Neutrophil (primary cell): ENCODE data around the gene MAP2K1.

Experiments used
- H3K27ac ChIP-seq: fragments of 200-600 bp; sonication (generic); 2 replicates; pipeline ENCODE4 v1.5.1; 2016; ENCODE audit warnings: mild to moderate bottlenecking, moderate library complexity
- H3K27me3 ChIP-seq: fragments of 200-600 bp; sonication (generic); 2 replicates; pipeline ENCODE4 v1.6.0; 2016; ENCODE audit warnings: mild to moderate bottlenecking
- H3K36me3 ChIP-seq: fragments of 200-600 bp; sonication (generic); 2 replicates; pipeline ENCODE4 v1.5.1; 2017
- H3K4me1 ChIP-seq, 2 experiments: fragments of 200-600 bp in 1 of 2; sonication (generic) in 1 of 2; 1 replicate in 1 of 2; 2 replicates in 1 of 2; pipeline versions ENCODE4 v1.5.1 to v1.6.1; 2013 to 2016; ENCODE audit warnings: low read depth in 1 of 2, low read length in 1 of 2, mild to moderate bottlenecking in 1 of 2, moderate library complexity in 1 of 2; ENCODE audit not compliant: control insufficient read depth in 1 of 2, insufficient read depth in 1 of 2
- H3K4me3 ChIP-seq, 2 experiments: fragments of 200-600 bp in 1 of 2; sonication (generic) in 1 of 2; 1 replicate in 1 of 2; 2 replicates in 1 of 2; pipeline ENCODE4 v1.5.1; 2013 to 2016; ENCODE audit warnings: low read depth in 1 of 2, low read length in 1 of 2, mild to moderate bottlenecking in 1 of 2, moderate library complexity in 1 of 2
- H3K9me3 ChIP-seq: fragments of 200-600 bp; sonication (generic); 2 replicates; pipeline ENCODE4 v1.5.1; 2016
- CTCF ChIP-seq: fragments of 200-600 bp; sonication (generic); IDR thresholded peaks from 2 replicates; pipeline ENCODE4 v1.5.1; 2016; ENCODE audit warnings: antibody characterized with exemption

The MAP2K1 gene

GRCh38 chr15:66483131-66483566 is 96.4 kb downstream of the MAP2K1 start:
- no peak overlapping the region for H3K4me3 ChIP-seq
- H3K36me3 ChIP-seq, result peaks cover 64% of the 10 kb centered on the region
- H3K27me3 ChIP-seq, result no peaks in the 10 kb centered on the region
- peak overlapping the region; percentile 47 for H3K27ac ChIP-seq
- peaks cover 6 to 8% of the 10 kb centered on the region in 2 experiments for H3K4me1 ChIP-seq
- no peak for TF ChIP-seq CTCF
- H3K9me3 ChIP-seq, result no peaks in the 10 kb centered on the region

- Histone ChIP-seq H3K27ac (no peak overlapping the region), H3K9me3 (no peaks in the 10 kb centered on the region), H3K27me3 (no peaks in the 10 kb centered on the region), H3K4me1 (peaks cover 6 to 8% of the 10 kb centered on the region in 2 experiments), H3K4me3 (no peak overlapping the region), H3K36me3 (peaks cover 78% of the 10 kb centered on the region)
- TF ChIP-seq CTCF, result no peak
These were observed 97.9 kb downstream of the MAP2K1 start for GRCh38 chr15:66484539-66485112.

- no peak for TF ChIP-seq CTCF
These were observed 100.2 kb downstream of the MAP2K1 start for GRCh38 chr15:66486887-66487286.

GRCh38 chr15:66488525-66488924 is 101.8 kb downstream of the MAP2K1 start:
- Histone ChIP-seq H3K9me3 (no peaks in the 10 kb centered on the region), H3K4me3 (no peak overlapping the region), H3K27ac (no peak overlapping the region), H3K36me3 (peaks cover 90% of the 10 kb centered on the region), H3K27me3 (no peaks in the 10 kb centered on the region), H3K4me1 (peaks cover 7 to 8% of the 10 kb centered on the region in 2 experiments)
- no peak for TF ChIP-seq CTCF

More at GRCh38 chr15:66486887-66487286, 100.2 kb downstream of the MAP2K1 start:
- Histone ChIP-seq H3K27ac (no peak overlapping the region), H3K4me1 (peaks cover 11 to 13% of the 10 kb centered on the region in 2 experiments), H3K4me3 (no peak overlapping the region), H3K9me3 (no peaks in the 10 kb centered on the region), H3K36me3 (peaks cover 88% of the 10 kb centered on the region), H3K27me3 (no peaks in the 10 kb centered on the region)

DNA sequence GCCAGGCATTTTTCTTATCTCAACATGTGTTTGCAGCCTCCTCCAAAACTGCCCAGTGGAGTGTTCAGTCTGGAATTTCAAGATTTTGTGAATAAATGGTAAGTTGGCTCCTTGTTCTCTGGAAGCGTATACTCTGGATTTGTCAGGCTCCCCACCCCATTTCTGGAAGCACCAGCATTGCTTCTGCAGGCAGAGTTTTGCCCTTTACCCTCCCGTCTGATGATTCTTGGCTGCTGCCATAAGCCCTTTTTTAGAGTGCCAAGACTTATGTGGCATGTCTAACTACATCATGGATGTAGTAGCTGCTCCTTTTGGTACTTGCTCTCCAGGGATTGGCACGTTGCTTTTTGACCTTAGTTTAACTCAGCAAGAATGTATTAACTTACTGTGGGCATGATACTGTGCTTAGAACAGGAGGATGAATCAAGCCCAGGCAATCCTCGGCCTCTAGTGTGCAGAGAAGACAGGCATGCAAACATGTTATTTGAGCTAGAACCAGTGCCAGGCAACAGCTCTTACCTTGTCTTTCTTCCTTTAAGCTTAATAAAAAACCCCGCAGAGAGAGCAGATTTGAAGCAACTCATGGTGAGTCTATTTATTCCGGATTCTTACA is 102.6 kb downstream of the MAP2K1 start:
- no peak for TF ChIP-seq CTCF
- Histone ChIP-seq H3K27me3 (no peaks in the 10 kb centered on the region), H3K9me3 (no peaks in the 10 kb centered on the region), H3K4me3 (no peak overlapping the region), H3K27ac (no peak overlapping the region), H3K4me1 (peaks cover 15 to 16% of the 10 kb centered on the region in 2 experiments), H3K36me3 (peaks cover 92% of the 10 kb centered on the region)
